Activated CD4-positive, CD25-positive, alpha-beta regulatory T cell treated with anti-CD3 and anti-CD28 coated beads, Interleukin-2, amount 50 U/mL, for 72 hours (primary cell): Measurements from ENCODE around the gene SPACDR.
A peak's percentile ranks its signal among the peaks of the same experiment; 100 is the strongest.
"Not testable (repeated sequence)": the region's sequence is repeated elsewhere in the genome, so short reads cannot be mapped to it uniquely, and the experiment has no call there.

Source experiments
- DNase-seq: peaks from one replicate; pipeline ENCODE4 v3.0.0; 2021

SPACDR gene, protein sequence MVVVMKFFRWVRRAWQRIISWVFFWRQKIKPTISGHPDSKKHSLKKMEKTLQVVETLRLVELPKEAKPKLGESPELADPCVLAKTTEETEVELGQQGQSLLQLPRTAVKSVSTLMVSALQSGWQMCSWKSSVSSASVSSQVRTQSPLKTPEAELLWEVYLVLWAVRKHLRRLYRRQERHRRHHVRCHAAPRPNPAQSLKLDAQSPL

GRCh38 chr7:100464210-100464660, at the start of gene SPACDR:
TSS of gene SPACDR (minus strand) at chr7:100464260. CDS start at chr7:100464025, 235 bp downstream.
- no peak for DNase-seq

DNA sequence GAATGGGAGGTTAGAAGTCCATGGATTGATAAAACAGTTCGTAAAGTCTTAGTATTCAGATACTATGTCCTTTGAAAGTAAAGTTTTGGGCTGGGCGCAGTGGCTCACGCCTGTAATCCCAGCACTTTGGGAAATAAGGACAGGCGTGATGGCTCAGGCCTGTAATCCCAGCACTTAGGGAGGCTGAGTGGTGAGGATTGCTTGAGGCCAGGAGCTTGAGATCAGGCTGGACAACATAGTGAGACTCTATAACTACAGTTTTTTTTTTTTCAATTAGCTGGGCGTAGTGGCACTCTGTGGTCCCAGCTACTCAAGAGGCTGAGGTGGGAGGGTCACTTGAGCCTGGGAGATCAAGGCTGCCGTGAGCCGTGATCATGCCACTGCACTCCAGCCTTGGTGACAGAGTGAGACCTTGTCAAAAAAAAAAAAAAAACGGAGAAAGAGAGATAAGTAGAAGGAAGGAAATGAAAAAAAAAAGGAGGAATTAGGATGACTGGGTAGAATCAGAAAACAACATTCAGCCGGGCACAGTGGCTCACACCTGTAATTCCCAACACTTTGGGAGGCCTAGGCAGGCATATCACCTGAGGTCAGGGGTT, 49.3 kb upstream of the SPACDR start:
- no peak for DNase-seq

- no peak for DNase-seq
These were observed 46.6 kb upstream of the SPACDR start for GRCh38 chr7:100510437-100511239.

DNA sequence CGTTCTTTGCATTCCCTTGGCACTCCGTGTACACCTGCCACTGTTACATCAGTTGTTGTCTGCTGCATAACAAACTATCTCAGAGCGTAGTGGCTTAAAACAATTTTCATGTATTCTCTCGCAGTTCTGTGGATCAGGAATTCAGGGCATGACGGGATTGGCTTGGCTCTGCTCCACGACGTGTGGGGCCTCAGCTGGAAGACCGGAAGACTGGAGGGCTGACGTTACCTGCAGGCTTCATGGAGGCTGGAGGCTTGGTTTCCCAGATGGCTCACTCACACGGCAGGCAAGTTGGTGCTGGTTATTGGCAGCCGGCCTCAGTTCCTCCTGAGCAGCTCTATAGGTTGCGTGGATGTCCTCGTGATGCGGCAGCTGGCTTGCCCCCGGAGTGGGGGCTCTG, 45.2 kb upstream of the SPACDR start:
- DNase-seq, result no peak

DNA sequence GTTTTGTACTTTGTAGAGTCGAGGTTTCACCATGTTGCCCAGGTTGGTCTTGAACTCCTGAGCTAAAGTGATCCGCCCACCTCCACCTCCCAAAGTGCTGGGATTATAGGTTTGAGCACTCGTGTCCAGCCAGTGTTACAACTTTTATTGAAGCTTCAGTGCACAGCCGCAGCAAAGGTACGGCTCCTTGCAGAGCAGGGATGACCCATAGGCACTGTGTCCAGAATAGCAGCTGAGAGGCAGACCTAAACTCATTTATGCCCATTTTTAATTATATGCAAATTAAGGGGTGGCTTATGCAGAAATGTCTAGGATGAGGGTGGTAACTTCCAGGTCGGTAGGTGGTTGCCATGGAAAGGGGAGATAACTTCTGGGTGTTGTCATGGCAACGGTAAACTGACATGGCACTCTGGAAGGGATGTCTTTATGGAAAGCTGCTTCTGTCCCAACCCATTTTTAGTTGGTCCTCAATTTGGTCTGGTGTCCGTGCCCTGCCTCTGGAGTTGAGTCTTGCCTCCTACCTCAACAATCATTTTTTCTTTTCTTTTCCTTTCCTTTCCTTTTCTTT, 42.4 kb upstream of the SPACDR start:
- no peak for DNase-seq

DNA sequence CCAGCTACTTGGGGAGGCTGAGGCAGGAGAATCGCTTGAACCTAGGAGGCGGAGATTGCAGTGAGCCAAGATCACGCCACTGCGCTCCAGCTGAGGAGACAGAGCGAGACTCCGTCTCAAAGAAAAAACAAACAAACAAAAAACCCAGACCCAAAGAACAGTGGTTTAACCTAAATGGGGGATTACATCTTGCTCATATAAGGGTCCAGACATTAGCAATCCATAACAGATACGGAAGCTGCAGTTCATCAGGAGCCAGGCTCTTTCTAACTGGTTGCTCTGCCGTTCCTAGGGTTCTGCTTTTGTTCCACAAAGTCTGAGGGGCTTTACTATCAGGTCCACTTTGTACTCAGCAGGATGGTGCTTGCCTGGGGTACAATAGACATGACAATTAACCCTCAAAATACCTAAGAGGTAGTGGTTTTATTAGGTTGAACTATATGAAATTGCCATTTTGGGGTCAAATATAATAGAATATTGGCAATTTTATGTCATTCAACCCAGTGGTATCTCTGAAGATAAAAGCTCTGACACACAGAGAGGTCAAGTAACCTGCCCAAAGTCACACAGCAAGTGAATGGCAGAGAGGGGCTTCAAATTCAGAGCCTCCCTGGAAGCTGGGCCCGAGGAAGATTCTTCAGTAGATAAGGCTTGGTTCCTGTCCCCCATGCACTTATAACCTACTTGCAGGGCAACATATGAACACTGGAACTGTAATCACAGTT, 41.0 kb upstream of the SPACDR start:
- no peak for DNase-seq

- not testable (repeated sequence) for DNase-seq
These were observed 40.0 kb upstream of the SPACDR start for GRCh38 chr7:100504031-100504430.

DNA sequence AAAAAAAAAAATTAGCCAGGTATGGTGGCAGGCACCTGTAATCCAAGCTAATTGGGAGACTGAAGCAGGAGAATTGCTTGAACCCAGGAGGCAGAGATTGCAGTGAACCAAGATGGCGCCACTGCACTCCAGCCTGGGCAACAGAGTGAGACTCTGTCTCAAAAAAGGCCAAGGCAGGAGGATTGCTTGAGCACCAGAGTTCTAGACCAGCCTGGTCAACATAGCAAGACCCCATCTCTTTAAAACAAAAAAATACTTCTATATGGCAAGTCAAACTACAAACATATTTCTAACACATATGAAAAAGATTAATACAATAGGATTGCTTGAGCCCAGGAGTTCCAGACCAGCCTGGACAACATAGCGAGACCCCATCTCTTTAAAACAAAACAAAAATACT, 36.7 kb upstream of the SPACDR start:
- DNase-seq, result not testable (repeated sequence)

- DNase-seq, result no peak
These were observed 32.4 kb upstream of the SPACDR start for GRCh38 chr7:100496509-100496908.

- DNase-seq, result peak; percentile 66
These were observed 29.6 kb upstream of the SPACDR start for GRCh38 chr7:100493476-100494264.

DNA sequence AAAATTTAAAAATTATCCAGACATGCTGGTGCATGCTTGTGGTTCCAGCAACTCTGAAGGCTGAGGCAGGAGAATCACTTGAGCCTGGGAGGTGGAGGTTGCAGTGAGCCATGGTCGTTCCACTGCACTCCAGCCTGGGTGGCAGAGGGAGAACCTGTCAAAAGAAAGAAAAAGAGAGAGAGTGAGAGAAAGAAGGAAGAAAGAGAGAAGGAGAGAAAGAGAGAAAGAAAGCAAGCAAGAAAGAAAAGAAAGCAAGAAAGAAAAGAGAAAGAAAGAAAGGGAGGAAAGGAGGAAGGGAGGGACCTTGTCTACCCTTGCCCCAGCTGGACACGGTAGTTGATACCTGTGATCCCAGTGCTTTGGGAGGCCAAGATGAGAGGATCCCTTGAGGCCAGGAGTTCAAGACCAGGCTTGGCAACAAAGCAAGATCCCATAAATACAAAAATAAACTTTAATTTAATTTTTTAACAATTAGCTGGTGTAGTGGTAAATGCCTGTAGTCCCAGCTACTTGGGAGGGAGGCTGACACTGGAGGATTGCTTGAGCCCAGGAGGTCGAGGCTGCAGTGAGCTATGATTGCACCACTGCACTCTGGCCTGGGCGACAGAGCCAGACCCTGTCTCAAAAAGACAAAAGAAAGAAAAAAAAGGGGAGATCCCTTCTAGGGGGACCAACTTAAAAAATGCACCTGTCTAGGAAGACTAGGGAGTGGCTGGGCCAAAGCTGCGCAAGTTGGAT, 28.8 kb upstream of the SPACDR start:
- no peak for DNase-seq

GRCh38 chr7:100491192-100491578, 27.1 kb upstream of the SPACDR start:
- DNase-seq, result no peak

GRCh38 chr7:100490483-100491191, 26.6 kb upstream of the SPACDR start:
- DNase-seq, result no peak

DNA sequence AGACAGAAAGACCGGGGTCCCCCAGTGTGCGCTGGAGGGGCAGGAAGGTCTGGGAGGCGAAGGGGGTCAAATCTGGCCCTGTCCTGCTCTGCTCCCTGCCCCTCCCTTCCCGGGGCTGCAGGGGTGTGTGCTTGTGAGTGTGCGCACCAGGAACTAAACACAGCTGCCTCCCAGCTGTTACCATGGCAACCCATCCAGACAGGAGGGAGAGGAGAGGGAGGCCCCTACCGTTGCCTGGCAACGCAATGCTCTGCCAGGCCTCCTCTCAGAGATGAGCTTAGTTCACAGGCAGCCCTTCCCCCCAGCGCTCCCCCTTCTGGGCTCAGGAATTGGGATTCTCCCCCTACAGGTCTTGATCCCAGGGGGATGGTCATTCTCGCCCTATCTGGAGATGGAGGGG, 25.8 kb upstream of the SPACDR start:
- DNase-seq, result no peak

- DNase-seq, result no peak
These were observed 25.1 kb upstream of the SPACDR start for GRCh38 chr7:100489121-100489520.

DNA sequence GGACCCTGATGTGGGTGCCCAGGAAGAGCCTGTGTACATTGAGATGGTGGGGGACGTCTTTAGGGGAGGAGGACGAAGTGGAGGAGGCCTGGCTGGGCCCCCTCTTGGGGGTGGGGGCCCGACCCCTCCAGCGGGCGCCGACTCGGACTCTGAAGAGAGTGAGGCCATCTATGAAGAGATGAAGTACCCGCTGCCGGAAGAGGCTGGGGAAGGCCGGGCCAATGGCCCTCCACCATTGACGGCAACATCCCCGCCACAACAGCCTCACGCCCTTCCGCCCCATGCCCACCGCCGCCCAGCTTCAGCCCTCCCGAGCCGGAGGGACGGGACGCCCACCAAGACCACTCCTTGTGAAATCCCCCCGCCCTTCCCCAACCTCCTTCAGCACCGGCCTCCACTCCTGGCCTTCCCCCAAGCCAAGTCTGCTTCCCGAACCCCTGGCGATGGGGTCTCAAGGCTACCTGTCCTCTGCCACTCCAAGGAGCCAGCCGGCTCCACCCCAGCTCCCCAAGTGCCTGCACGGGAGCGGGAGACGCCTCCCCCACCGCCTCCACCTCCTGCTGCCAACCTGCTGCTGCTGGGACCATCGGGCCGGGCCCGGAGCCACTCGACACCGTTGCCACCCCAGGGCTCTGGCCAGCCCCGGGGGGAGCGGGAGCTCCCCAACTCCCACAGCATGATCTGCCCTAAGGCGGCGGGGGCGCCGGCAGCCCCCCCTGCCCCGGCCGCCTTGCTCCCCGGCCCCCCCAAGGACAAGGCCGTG, 24.5 kb upstream of the SPACDR start:
- DNase-seq, result no peak

DNA sequence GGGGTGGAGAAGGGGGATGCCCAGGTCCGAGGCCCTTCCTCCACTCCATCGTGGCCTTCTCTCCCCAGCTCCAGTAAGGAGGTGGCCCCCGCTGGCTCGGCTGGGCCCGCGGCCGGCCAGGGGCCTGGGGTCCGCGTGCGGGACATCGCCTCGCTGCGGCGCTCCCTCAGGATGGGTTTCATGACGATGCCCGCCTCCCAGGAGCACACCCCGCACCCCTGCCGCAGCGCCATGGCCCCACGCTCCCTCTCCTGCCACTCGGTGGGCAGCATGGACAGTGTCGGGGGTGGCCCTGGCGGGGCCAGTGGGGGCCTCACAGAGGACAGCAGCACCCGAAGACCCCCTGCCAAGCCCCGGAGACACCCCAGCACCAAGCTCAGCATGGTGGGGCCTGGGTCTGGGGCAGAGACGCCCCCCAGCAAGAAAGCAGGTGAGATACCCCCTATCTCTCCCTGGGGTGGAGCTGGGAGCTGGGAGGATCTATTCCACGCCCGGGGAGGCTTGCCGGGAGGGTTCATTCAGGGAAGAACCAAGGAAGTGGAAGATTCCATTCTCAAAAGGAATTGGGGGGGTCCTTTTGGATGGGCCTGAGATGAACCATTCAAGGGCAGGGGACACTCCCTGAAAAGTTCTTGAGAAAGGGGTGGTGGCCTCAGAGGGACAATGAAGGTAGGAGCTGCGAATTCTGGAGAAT, 22.8 kb upstream of the SPACDR start:
- DNase-seq, result no peak

GRCh38 chr7:100486111-100486636, 22.1 kb upstream of the SPACDR start:
- DNase-seq, result no peak

DNA sequence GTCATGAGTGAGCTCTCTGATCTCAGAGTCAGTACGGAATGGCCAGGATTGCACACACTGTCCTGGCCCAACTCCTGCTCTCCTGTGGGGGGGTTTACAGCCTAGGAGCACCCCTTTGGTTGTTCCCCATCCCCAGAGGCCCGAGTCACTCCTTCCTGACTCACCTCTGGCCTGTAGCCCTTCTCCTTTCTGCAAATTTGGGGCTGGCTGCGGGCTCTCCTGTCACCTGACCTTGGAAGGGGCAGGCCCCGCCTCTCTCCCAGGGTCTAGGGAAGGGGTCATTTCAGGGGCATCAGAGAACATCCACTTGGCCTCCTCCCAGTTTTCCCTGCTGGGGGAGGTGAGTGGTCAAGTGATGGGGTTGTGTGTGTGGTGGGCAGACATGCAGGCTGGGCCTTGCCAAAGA, 21.4 kb upstream of the SPACDR start:
- no peak for DNase-seq
